ENCODE measurements around the gene TRIM54.

- no peak for TF ChIP-seq NFE2L2 (IDR thresholded peaks at IDR 0.05; ENCODE audit: low read depth, low read length)
- no peak for TF ChIP-seq MAFK (IDR thresholded peaks at IDR 0.05; ENCODE audit: low read depth, low read length)
- TF ChIP-seq POLR2A (IDR thresholded peaks at IDR 0.05; ENCODE audit: low read depth, low read length), result no peak
- TF ChIP-seq SMC3 (IDR thresholded peaks at IDR 0.05; ENCODE audit: low read depth, low read length), result no peak
- no peak for TF ChIP-seq CTCF (conservative IDR thresholded peaks at IDR 0.05; ENCODE audit: low read depth, low read length)
- no peak for TF ChIP-seq BHLHE40 (IDR thresholded peaks at IDR 0.05; ENCODE audit: low read depth, low read length)
- TF ChIP-seq RAD21 (IDR thresholded peaks at IDR 0.05; ENCODE audit: low read length), result no peak
- no peak for TF ChIP-seq FOS (IDR thresholded peaks at IDR 0.05; ENCODE audit: low read depth, low read length)
- TF ChIP-seq RFX5 (IDR thresholded peaks at IDR 0.05; ENCODE audit: low read depth, low read length), result no peak
- no peak for TF ChIP-seq USF2 (IDR thresholded peaks at IDR 0.05; ENCODE audit: low read depth, low read length)
Measured at GRCh38 chr2:27285481-27285880, 3.3 kb downstream of the TRIM54 start.

Data from IMR-90 (cell line).